Breast epithelium (tissue), 4 donors: ENCODE data around the gene COL26A1. TPM values are rescaled to one million over a fixed set of nuclear protein-coding genes. Genes with fewer than 3 reads are reported as not detected.
"Not testable (repeated sequence)": the region's sequence is repeated elsewhere in the genome, so short reads cannot be mapped to it uniquely, and the experiment has no call there.

Source experiments
- DNase-seq, 2 donors: peaks; one replicate each; pipeline ENCODE4 v3.0.0-alpha.2; 2019; ENCODE audit warnings: low spot score in 2 of 2
- H3K27ac ChIP-seq, 2 donors: fragments of 200-600 bp; sonication (generic) in 1 of 2; one replicate each; pipeline ENCODE4 v1.5.1; 2016 to 2019; ENCODE audit warnings: mild to moderate bottlenecking in 1 of 2
- H3K27me3 ChIP-seq, 2 donors: fragments of 200-600 bp; sonication (generic) in 1 of 2; one replicate each; pipeline versions ENCODE4 v1.5.1 to v1.6.0; 2017 to 2019; ENCODE audit warnings: control low read depth in 1 of 2, mild to moderate bottlenecking in 1 of 2
- H3K36me3 ChIP-seq: fragments of 200-600 bp; one replicate; pipeline ENCODE4 v1.5.1; 2019
- H3K4me1 ChIP-seq, 2 donors: fragments of 200-600 bp; sonication (generic); one replicate each; pipeline ENCODE4 v1.5.1; 2016 to 2019; ENCODE audit warnings: control low read depth in 1 of 2
- H3K4me3 ChIP-seq, 3 donors: fragments of 200-600 bp; sonication (generic); 1 replicate in 2 of 3; 2 replicates in 1 of 3; pipeline ENCODE4 v1.5.1; 2016 to 2019; ENCODE audit warnings: mild to moderate bottlenecking in 3 of 3, moderate library complexity in 2 of 3
- H3K9me3 ChIP-seq, 2 donors: fragments of 200-600 bp; sonication (generic) in 1 of 2; one replicate each; pipeline ENCODE4 v1.5.1; 2016 to 2019; ENCODE audit warnings: control low read depth in 1 of 2
- POLR2A ChIP-seq: fragments of 450-650 bp; IDR thresholded peaks from one replicate; pipeline ENCODE4 v1.6.1; 2016; ENCODE audit warnings: antibody characterized with exemption, mild to moderate bottlenecking, moderate library complexity
- POLR2AphosphoS5 ChIP-seq, 3 donors: sonication (generic); formaldehyde crosslinking; IDR thresholded peaks; one replicate each; pipeline ENCODE4 v1.6.1; 2017; ENCODE audit warnings: antibody characterized with exemption in 3 of 3
- intact Hi-C: fragments of 100-400 bp; cut with DNase I; formaldehyde crosslinking; loops from one replicate; pipeline ENCODE4 v1.15.1; 2023; ENCODE audit warnings: low total_unique reads
- total RNA-seq, 3 donors: library from RNA; depleted of rRNA; stranded (reverse); fragments of >200 nt; gene quantifications; one replicate each; pipeline ENCODE4 v1.1.0, GENCODE V29; 2016
- TF ChIP-seq, protein P1 (sequence below), 3 donors: fragments of 450-650 bp; IDR thresholded peaks; one replicate each; pipeline ENCODE4 v1.5.1; 2016 to 2017; ENCODE audit warnings: antibody characterized with exemption in 3 of 3, mild to moderate bottlenecking in 3 of 3, moderate library complexity in 3 of 3

Gene COL26A1
- total RNA-seq, 3 donors from 2014 or later, result not detected

DNA sequence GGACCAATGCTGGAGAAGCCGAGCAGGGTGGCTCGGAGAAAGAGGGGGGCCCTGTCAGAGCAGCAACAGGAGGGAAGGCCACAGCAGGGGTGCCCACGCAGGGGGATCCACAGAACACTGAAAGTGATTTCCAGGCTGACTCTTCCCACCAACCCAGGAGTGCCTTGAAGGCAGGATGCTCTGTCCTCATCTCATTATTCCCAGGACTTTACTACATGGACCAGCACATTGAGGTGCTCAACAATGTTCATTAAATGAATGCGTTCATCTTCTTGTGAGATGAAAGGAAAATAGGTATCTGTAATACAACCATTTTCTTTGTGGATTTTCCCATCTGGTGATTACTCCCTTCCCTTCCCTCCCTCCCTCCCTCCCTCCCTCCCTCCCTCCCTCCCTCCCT, 71.0 kb downstream of the COL26A1 start:
- no peak overlapping the region for H3K27ac ChIP-seq
- H3K9me3 ChIP-seq, result no peaks in the 10 kb centered on the region
- intact Hi-C loops, result no loop called here
- peaks cover 0 to 26% of the 10 kb centered on the region in 2 donors for H3K27me3 ChIP-seq
- TF ChIP-seq POLR2AphosphoS5 (IDR thresholded peaks at IDR 0.05), result no peak
- TF ChIP-seq POLR2A, result no peak
- TF ChIP-seq, protein P1, sequence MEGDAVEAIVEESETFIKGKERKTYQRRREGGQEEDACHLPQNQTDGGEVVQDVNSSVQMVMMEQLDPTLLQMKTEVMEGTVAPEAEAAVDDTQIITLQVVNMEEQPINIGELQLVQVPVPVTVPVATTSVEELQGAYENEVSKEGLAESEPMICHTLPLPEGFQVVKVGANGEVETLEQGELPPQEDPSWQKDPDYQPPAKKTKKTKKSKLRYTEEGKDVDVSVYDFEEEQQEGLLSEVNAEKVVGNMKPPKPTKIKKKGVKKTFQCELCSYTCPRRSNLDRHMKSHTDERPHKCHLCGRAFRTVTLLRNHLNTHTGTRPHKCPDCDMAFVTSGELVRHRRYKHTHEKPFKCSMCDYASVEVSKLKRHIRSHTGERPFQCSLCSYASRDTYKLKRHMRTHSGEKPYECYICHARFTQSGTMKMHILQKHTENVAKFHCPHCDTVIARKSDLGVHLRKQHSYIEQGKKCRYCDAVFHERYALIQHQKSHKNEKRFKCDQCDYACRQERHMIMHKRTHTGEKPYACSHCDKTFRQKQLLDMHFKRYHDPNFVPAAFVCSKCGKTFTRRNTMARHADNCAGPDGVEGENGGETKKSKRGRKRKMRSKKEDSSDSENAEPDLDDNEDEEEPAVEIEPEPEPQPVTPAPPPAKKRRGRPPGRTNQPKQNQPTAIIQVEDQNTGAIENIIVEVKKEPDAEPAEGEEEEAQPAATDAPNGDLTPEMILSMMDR (IDR thresholded peaks at IDR 0.05), result no peak
- H3K4me1 ChIP-seq, result no peaks in the 10 kb centered on the region
- DNase-seq, result no peak
- H3K36me3 ChIP-seq, result no peaks in the 10 kb centered on the region
- H3K4me3 ChIP-seq, result no peak overlapping the region

DNA sequence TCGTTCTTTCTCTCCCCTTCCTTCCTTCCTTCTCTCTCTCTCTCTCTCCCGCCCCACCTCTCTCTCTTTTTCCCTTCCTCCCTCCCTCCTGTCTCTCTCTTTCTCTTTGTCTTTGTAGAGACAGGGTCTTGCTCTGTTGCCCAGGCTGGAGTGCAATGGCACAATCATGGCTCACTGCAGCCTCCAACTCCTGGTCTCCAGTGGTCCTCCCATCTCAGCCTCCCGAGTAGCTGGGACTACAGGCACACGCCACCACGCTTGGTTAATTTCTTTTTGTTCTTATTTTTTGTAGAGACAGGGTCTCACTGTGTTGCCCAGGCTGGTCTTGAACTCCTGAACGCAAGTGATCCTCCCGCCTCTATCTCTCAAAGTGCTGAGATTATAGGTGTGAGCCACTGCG, 71.5 kb downstream of the COL26A1 start:
- H3K4me3 ChIP-seq, H3K4me1 ChIP-seq, H3K27ac ChIP-seq, intact Hi-C loops, H3K36me3 ChIP-seq, H3K9me3 ChIP-seq, DNase-seq: not testable (repeated sequence)
- H3K27me3 ChIP-seq, result peaks cover 0 to 26% of the 10 kb centered on the region in 2 donors

DNA sequence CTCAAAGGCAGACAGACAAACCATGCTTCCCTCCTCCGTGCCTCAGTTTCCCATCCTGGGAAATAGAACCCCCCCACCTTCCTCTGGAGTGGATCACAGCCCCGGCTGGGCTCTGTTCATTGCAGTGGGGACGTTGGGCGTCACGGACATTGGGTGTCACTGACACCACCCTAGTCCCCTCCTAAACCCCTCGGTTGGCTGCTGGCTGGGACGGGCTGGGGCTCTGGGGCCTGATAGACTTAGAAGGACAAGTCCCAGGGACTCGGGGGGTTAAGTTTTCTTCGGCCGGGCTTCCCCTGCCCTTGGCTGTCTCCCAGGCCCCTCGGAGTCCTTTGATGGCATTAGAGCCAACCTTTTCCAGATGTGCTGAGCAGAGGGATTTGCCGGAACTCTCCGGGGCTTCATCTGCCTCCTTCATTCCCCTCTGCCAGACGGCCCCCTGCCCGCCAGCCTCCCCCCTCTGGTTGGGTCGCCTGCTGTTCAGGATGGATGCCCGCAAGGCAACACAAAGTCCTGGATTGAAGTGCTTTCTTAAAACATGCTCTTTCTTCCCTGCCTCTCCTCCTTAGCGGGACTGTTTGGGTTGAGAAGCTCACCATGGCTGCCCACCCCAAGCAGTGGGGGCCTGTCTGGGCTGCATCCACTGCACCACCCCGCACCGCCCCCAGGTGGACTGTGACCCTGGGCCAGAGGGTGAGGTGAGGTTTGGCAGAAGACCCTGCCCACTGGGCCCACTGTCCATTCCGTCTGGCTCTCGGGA, 73.0 kb downstream of the COL26A1 start:
- H3K27me3 ChIP-seq, result peaks cover 0 to 26% of the 10 kb centered on the region in 2 donors
- H3K9me3 ChIP-seq, result no peaks in the 10 kb centered on the region
- no peak for DNase-seq
- H3K36me3 ChIP-seq, result no peaks in the 10 kb centered on the region
- TF ChIP-seq, protein P1 (IDR thresholded peaks at IDR 0.05), result no peak
- TF ChIP-seq POLR2AphosphoS5 (IDR thresholded peaks at IDR 0.05) (no peak), POLR2A (no peak)
- no peaks in the 10 kb centered on the region for H3K4me1 ChIP-seq
- no peak overlapping the region for H3K27ac ChIP-seq
- no peak overlapping the region for H3K4me3 ChIP-seq
- intact Hi-C loops, result no loop called here

DNA sequence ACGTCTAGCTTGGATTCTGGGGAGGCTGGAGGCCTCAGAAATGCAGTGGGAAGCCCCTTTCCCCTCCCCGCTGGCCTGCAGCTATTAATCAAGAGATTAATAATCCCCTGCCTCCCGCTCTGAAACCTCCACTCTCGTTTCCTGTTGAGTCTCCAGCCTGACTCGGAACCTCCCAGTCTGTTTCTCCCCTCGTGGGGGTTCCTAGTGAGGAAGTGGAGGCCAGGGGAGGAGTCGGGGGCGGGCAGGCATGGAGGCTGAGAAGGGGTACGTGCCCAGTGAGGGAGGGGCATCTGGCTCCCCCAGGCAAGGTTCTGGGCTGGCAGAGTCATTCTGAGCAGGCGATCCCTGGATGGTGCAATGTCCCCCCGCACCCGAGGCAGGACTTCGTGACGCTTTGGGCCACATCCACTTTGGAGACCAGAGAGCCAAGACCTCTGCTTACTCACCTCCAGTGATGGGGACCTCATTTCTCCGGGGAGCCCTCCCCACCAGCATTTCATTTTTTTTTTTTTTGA, 73.6 kb downstream of the COL26A1 start:
- H3K27me3 ChIP-seq, result peaks cover 0 to 26% of the 10 kb centered on the region in 2 donors
- H3K36me3 ChIP-seq, result no peaks in the 10 kb centered on the region
- TF ChIP-seq POLR2A (no peak), POLR2AphosphoS5 (IDR thresholded peaks at IDR 0.05) (no peak)
- TF ChIP-seq, protein P1 (IDR thresholded peaks at IDR 0.05), result no peak
- intact Hi-C loops, result no loop called here
- DNase-seq, result no peak
- no peaks in the 10 kb centered on the region for H3K4me1 ChIP-seq
- no peak overlapping the region for H3K27ac ChIP-seq
- no peaks in the 10 kb centered on the region for H3K9me3 ChIP-seq
- H3K4me3 ChIP-seq, result no peak overlapping the region

DNA sequence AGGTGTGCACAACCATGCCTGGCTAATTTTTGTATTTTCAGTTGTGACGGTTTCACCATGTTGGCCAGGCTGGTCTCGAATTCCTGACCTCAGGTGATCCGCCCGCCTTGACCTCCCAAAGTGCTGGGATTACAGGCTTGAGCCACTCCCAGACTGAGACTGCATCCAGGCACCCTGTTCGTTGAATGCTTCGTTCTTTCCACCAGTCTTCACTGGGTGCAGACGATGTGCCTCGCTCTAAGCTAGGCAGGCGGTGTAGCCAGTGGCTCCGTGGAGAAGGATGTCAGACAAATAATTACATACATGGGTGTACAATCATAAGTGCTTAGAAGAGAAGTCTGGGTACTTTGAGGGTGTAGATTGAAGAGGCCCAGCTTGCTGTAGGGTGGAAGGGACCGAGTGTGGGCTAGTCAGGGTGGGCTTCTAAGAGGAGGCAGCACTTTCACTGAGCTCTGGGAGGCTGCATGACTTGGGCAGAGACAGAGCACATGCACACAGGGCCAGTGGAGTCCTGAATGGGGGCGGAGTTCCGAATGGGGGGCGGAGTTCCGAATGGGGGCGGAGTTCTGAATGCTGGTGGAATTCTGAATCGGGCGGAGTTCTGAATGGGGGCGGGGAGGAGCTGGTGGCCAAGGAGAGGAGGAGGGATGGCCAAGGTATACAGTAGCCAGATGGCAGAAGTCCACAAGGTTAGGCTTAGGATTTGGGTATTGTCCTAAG, 74.3 kb downstream of the COL26A1 start:
- H3K36me3 ChIP-seq, result no peaks in the 10 kb centered on the region
- peaks cover 0 to 29% of the 10 kb centered on the region in 2 donors for H3K27me3 ChIP-seq
- no peaks in the 10 kb centered on the region for H3K4me1 ChIP-seq
- intact Hi-C loops, result no loop called here
- TF ChIP-seq POLR2AphosphoS5 (IDR thresholded peaks at IDR 0.05) (no peak), POLR2A (no peak)
- TF ChIP-seq, protein P1 (IDR thresholded peaks at IDR 0.05), result no peak
- no peak overlapping the region for H3K4me3 ChIP-seq
- no peaks in the 10 kb centered on the region for H3K9me3 ChIP-seq
- DNase-seq, result no peak
- H3K27ac ChIP-seq, result no peak overlapping the region
